SK-N-SH treated with all-trans-retinoic acid at 6 μM for 48 hours (cell line): Measurements from ENCODE around the gene GSG1L.

Experiments
- PATZ1 ChIP-seq: fragments of 250-450 bp; sonication (Bioruptor Pico); IDR thresholded peaks from 2 replicates; pipeline ENCODE4 v1.8.0; 2020; ENCODE audit warnings: mild to moderate bottlenecking, moderate library complexity, borderline replicate concordance
- TCF4 ChIP-seq: fragments of 250-450 bp; sonication (Bioruptor Pico); IDR thresholded peaks from 2 replicates; pipeline ENCODE4 v1.8.0; 2021; ENCODE audit warnings: mild to moderate bottlenecking, moderate library complexity, borderline replicate concordance
- ZFP3 ChIP-seq: fragments of 250-450 bp; sonication (Bioruptor Pico); IDR thresholded peaks from 2 replicates; pipeline ENCODE4 v1.5.0; 2020; ENCODE audit warnings: mild to moderate bottlenecking, moderate library complexity
- ZFP30 ChIP-seq: fragments of 450-650 bp; formaldehyde crosslinking; IDR thresholded peaks from 2 replicates; pipeline ENCODE4 v1.5.0; 2022; ENCODE audit warnings: mild to moderate bottlenecking, moderate library complexity
- ZNF8 ChIP-seq: fragments of 450-650 bp; formaldehyde crosslinking; IDR thresholded peaks from 2 replicates; pipeline ENCODE4 v1.5.0; 2020; ENCODE audit warnings: mild to moderate bottlenecking, moderate library complexity

GRCh38 chr16:27985981-27986380, 77.5 kb downstream of the GSG1L start:
- no peak for TF ChIP-seq ZNF8 (CRISPR knock-in tag)
- TF ChIP-seq ZFP3 (CRISPR knock-in tag) = no peak
- TF ChIP-seq PATZ1 (CRISPR knock-in tag) = no peak
- TF ChIP-seq TCF4 = no peak
- no peak for TF ChIP-seq ZFP30 (CRISPR knock-in tag)
